ENCODE results near the gene GH2. TPM values are rescaled to one million over a fixed set of nuclear protein-coding genes. Genes with fewer than 3 reads are reported as not detected.

The GH2 gene
- polyA plus RNA-seq, 1 donor from 2014 or later = not detected

- Histone ChIP-seq H3K36me3 (ENCODE audit: insufficient read depth, low read length) (no peaks in the 10 kb centered on the region), H3K4me3 (ENCODE audit: low read length) (no peak overlapping the region), H3K9me3 (ENCODE audit: low read length) (no peaks in the 10 kb centered on the region), H3K4me2 (ENCODE audit: low read length) (no peak overlapping the region), H3K9ac (ENCODE audit: low read length) (no peak overlapping the region), H2AFZ (ENCODE audit: low read depth, low read length) (no peak overlapping the region), H3K27ac (ENCODE audit: low read length) (no peak overlapping the region), H3K79me2 (replicated peaks; ENCODE audit: insufficient read depth, low read length) (no peaks in the 10 kb centered on the region), H4K20me1 (ENCODE audit: insufficient read depth) (no peaks in the 10 kb centered on the region), H3K9me2 (ENCODE audit: insufficient read depth, low read length) (no peaks in the 10 kb centered on the region), H3K27me3 (ENCODE audit: insufficient read depth, low read depth, low read length) (no peaks in the 10 kb centered on the region), H3F3A (ENCODE audit: insufficient read depth, low read length, poor library complexity, severe bottlenecking) (no peaks in the 10 kb centered on the region)
- TF ChIP-seq EZH2 (IDR thresholded peaks at IDR 0.05; ENCODE audit: borderline replicate concordance, insufficient read depth, low read length, poor library complexity, severe bottlenecking) = no peak
- TF ChIP-seq TAF1 (IDR thresholded peaks at IDR 0.05; ENCODE audit: low read depth) = no peak
- TF ChIP-seq SMC3 (conservative IDR thresholded peaks at IDR 0.05; ENCODE audit: poor library complexity) = no peak
- no peak for TF ChIP-seq EP300 (conservative IDR thresholded peaks at IDR 0.05; ENCODE audit: poor library complexity, severe bottlenecking)
- no peak for TF ChIP-seq MXI1 (conservative IDR thresholded peaks at IDR 0.05; ENCODE audit: poor library complexity, severe bottlenecking)
- no peak for TF ChIP-seq CTCF (IDR thresholded peaks at IDR 0.05; ENCODE audit: poor library complexity, severe bottlenecking)
- TF ChIP-seq POLR2AphosphoS5 (IDR thresholded peaks at IDR 0.05) = no peak
- no peak for TF ChIP-seq REST (IDR thresholded peaks at IDR 0.05; ENCODE audit: borderline replicate concordance)
- no peak for TF ChIP-seq RAD21 (conservative IDR thresholded peaks at IDR 0.05)
Measured at GRCh38 chr17:63850401-63850800, 31.3 kb downstream of the GH2 start.

- Histone ChIP-seq H3K9me2 (ENCODE audit: insufficient read depth, low read length) (no peaks in the 10 kb centered on the region), H3K27ac (ENCODE audit: low read length) (no peak overlapping the region), H3F3A (ENCODE audit: insufficient read depth, low read length, poor library complexity, severe bottlenecking) (no peaks in the 10 kb centered on the region), H3K4me3 (ENCODE audit: low read length) (peak overlapping the region; percentile 38), H4K20me1 (ENCODE audit: insufficient read depth) (no peaks in the 10 kb centered on the region), H3K27me3 (ENCODE audit: insufficient read depth, low read depth, low read length) (no peaks in the 10 kb centered on the region), H2AFZ (ENCODE audit: low read depth, low read length) (peak overlapping the region; percentile 5), H3K9me3 (ENCODE audit: low read length) (no peaks in the 10 kb centered on the region), H3K4me2 (ENCODE audit: low read length) (no peak overlapping the region), H3K36me3 (ENCODE audit: insufficient read depth, low read length) (no peaks in the 10 kb centered on the region), H3K9ac (ENCODE audit: low read length) (no peak overlapping the region), H3K79me2 (replicated peaks; ENCODE audit: insufficient read depth, low read length) (no peaks in the 10 kb centered on the region)
- TF ChIP-seq EP300 (conservative IDR thresholded peaks at IDR 0.05; ENCODE audit: poor library complexity, severe bottlenecking) = no peak
Measured at GRCh38 chr17:63848834-63849689, 32.7 kb downstream of the GH2 start.

Data from neural cell (in vitro differentiated cells).